Caco-2 (cell line): ENCODE results near the gene PDLIM1. TPM values are rescaled to one million over a fixed set of nuclear protein-coding genes. Genes with fewer than 3 reads are reported as not detected.
A peak's percentile ranks its signal among the peaks of the same experiment; 100 is the strongest.

ENCODE experiments used
- BruUV-seq: library from RNA; stranded (reverse); fragments of 400-500 nt; replicated peaks from 2 replicates; lab custom pipeline; 2021; lab: Mats Ljungman, UMichigan
- CTCF ChIA-PET: fragments of 300-600 bp; sonication (Branson Sonifier 250); formaldehyde crosslinking; loops from one replicate; lab custom pipeline; 2022; ENCODE audit warnings: antibody characterized with exemption; lab: Charles Lee
- POLR2A ChIA-PET: fragments of 300-600 bp; sonication (Branson Sonifier 250); formaldehyde crosslinking; loops from one replicate; lab custom pipeline; 2022; ENCODE audit warnings: antibody characterized with exemption; lab: Charles Lee
- DNase-seq, 2 experiments: peaks; one replicate each; pipeline versions ENCODE4 v3.0.0 to v3.0.0-alpha.2; 2020 to 2022
- H3K27me3 ChIP-seq: replicated peaks from 2 replicates; pipeline ENCODE4 v1.6.0; 2011; ENCODE audit warnings: low read length; ENCODE audit not compliant: control insufficient read depth, insufficient read depth
- H3K36me3 ChIP-seq: 2 replicates; pipeline ENCODE4 v1.5.1; 2011; ENCODE audit warnings: low read length; ENCODE audit not compliant: control insufficient read depth, insufficient read depth
- H3K4me1 ChIP-seq: fragments of 250-450 bp; sonication (Bioruptor Pico); 2 replicates; pipeline ENCODE4 v1.5.1; 2020; ENCODE audit warnings: mild to moderate bottlenecking
- H3K4me3 ChIP-seq: 2 replicates; pipeline ENCODE4 v1.5.1; 2011; ENCODE audit warnings: low read depth, mild to moderate bottlenecking, control low read depth, low read length
- H3K9me3 ChIP-seq: fragments of 250-450 bp; sonication (Bioruptor Pico); 2 replicates; pipeline ENCODE4 v1.5.1; 2020; ENCODE audit warnings: mild to moderate bottlenecking, moderate library complexity
- H3K27ac Mint-ChIP-seq: one replicate; pipeline ENCODE4 v1.8.0; 2022; ENCODE audit warnings: mixed read lengths; ENCODE audit not compliant: unreplicated experiment
- H3K27me3 Mint-ChIP-seq: one replicate; pipeline ENCODE4 v1.8.0; 2022; ENCODE audit warnings: mixed read lengths; ENCODE audit not compliant: insufficient read depth, unreplicated experiment
- H3K36me3 Mint-ChIP-seq: one replicate; pipeline ENCODE4 v1.8.0; 2022; ENCODE audit warnings: mild to moderate bottlenecking, mixed read lengths; ENCODE audit not compliant: insufficient read depth, unreplicated experiment
- H3K4me1 Mint-ChIP-seq: one replicate; pipeline ENCODE4 v1.8.0; 2022; ENCODE audit warnings: low read depth, mixed read lengths; ENCODE audit not compliant: unreplicated experiment
- H3K4me3 Mint-ChIP-seq: one replicate; pipeline ENCODE4 v1.8.0; 2022; ENCODE audit warnings: mild to moderate bottlenecking, moderate library complexity, mixed read lengths; ENCODE audit not compliant: unreplicated experiment
- H3K9me3 Mint-ChIP-seq: one replicate; pipeline ENCODE4 v1.8.0; 2022; ENCODE audit warnings: mixed read lengths; ENCODE audit not compliant: unreplicated experiment
- intact Hi-C: fragments of 100-400 bp; cut with micrococcal nuclease; formaldehyde crosslinking; loops from one replicate; pipeline ENCODE4 v1.10.0; 2022; ENCODE audit not compliant: unreplicated experiment
- total RNA-seq: library from RNA; stranded (reverse); gene quantifications from 2 replicates; pipeline ENCODE4 v1.2.3, GENCODE V29; 2022
- TF ChIP-seq, protein P1 (sequence below), 2 experiments: fragments of 200-600 bp in 1 of 2; IDR thresholded peaks; 1 replicate in 1 of 2; 2 replicates in 1 of 2; pipeline versions ENCODE4 v1.5.1 to v1.8.0; 2011 to 2022; ENCODE audit warnings: antibody characterized with exemption in 1 of 2, control low read depth in 1 of 2, inconsistent platforms in 1 of 2, low read depth in 1 of 2, low read length in 1 of 2, mild to moderate bottlenecking in 1 of 2, moderate library complexity in 1 of 2; ENCODE audit not compliant: insufficient read depth in 1 of 2, severe bottlenecking in 1 of 2, unreplicated experiment in 1 of 2

PDLIM1 gene
- total RNA-seq, 1 experiment from 2014 or later: 506 TPM

DNA sequence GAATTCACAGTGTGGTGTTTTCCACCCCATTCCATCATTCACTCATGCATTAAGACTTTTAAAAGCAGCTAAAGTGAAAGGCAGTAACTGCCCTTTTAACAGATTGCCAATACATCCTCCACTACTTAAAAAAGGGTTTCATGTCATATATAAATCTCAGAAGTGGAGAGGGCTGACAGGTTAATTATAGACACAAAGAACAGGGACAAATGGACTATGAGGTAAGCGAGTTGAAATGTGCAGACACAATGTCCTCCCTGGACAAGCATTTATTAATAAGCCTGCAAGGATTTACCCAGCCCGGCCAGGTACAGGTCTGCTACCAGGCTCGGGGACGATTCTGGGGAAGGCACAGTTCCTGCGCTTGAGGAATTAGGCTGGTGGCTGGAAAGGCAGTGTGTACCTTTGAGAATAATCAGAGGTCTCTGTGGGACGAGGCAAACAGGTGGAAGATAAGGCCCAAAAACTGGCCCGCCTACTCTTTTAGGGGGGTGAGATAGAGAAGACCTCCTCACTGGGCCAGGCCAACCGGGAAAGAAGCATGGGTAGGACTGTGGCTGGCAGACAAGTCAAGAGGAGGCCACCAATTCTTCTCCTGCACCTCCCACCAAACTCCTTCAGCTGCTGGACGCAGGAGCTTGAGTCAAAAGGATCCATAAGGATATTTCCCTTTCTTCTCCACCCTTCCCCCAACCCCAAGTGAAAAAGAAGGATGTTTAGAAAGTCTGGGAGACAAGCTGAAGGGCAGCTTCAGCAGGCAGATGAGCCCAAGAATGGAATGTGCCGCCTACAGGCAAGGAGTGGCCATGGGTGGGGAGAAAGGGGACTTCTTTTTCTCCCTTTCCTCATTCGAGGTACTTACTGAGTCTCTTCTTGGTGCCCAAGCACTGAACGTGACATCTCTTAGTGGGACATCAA lies 1.5 kb downstream of the PDLIM1 start:
- Histone ChIP-seq H3K4me1 (peaks cover 57% of the 10 kb centered on the region), H3K4me3 (peak overlapping the region; percentile 89), H3K36me3 (no peaks in the 10 kb centered on the region; the same call in 1 of the 2 replicates), H3K9me3 (no peaks in the 10 kb centered on the region), H3K27me3 (no peaks in the 10 kb centered on the region)
- peak; percentile 77 to 81 for DNase-seq
- CTCF ChIA-PET: interaction anchor here (0.5 to 2.4 kb wide), 5 partner anchors 13 to 74 kb away, joined by 3 to 8 read pairs (median 6); no protein-coding TSS in a partner anchor
- peak overlapping the region; percentile 87 for H3K27ac Mint-ChIP-seq
- H3K27me3 Mint-ChIP-seq: no peaks in the 10 kb centered on the region
- POLR2A ChIA-PET: interaction anchor here (0.6 to 1.4 kb wide), 5 partner anchors 11 to 346 kb away, joined by 3 to 12 read pairs (median 4); no protein-coding TSS in a partner anchor
- H3K4me3 Mint-ChIP-seq: peak overlapping the region; percentile 82
- no peaks in the 10 kb centered on the region for H3K9me3 Mint-ChIP-seq
- peaks cover 31% of the 10 kb centered on the region for H3K4me1 Mint-ChIP-seq
- TF ChIP-seq, protein P1, sequence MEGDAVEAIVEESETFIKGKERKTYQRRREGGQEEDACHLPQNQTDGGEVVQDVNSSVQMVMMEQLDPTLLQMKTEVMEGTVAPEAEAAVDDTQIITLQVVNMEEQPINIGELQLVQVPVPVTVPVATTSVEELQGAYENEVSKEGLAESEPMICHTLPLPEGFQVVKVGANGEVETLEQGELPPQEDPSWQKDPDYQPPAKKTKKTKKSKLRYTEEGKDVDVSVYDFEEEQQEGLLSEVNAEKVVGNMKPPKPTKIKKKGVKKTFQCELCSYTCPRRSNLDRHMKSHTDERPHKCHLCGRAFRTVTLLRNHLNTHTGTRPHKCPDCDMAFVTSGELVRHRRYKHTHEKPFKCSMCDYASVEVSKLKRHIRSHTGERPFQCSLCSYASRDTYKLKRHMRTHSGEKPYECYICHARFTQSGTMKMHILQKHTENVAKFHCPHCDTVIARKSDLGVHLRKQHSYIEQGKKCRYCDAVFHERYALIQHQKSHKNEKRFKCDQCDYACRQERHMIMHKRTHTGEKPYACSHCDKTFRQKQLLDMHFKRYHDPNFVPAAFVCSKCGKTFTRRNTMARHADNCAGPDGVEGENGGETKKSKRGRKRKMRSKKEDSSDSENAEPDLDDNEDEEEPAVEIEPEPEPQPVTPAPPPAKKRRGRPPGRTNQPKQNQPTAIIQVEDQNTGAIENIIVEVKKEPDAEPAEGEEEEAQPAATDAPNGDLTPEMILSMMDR (IDR thresholded peaks at IDR 0.05; ENCODE audit: insufficient read depth in 1 of 2, low read depth in 1 of 2, low read length in 1 of 2, severe bottlenecking in 1 of 2, unreplicated experiment in 1 of 2): peak; percentile 21 to 59
- BruUV-seq: no TSS peak
- H3K36me3 Mint-ChIP-seq: peaks cover 58% of the 10 kb centered on the region
- intact Hi-C loops: loop anchor here (1.0 to 2.0 kb wide), 4 partner anchors 16 to 74 kb away; no protein-coding TSS in a partner anchor

DNA sequence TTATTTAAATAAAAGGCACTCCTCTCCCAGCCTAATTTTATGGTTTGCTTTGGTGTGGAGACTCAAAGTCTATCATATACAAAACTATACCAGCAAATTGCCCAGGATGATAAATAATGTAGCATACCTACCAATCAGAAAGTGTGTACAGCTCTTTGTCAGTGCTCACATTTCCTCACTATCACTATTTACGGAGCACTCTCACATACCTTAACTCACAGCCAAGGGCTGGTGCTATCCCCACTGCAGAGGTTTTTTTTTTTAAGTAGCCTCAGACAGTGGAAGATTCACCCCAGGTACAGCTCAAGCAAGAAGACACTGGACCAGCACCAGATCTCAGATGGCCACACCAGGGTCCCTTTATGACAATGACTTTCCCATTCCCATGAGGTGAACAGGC lies 2.5 kb downstream of the PDLIM1 start:
- POLR2A ChIA-PET: interaction anchor here (1.4 kb wide), 1 partner anchor 14 kb away, joined by 12 read pairs; no protein-coding TSS in a partner anchor
- peak overlapping the region; percentile 89; the same call in 1 of the 2 replicates for H3K4me3 ChIP-seq
- peak overlapping the region; percentile 82 for H3K4me3 Mint-ChIP-seq
- H3K36me3 Mint-ChIP-seq: peaks cover 67% of the 10 kb centered on the region
- H3K9me3 Mint-ChIP-seq: no peaks in the 10 kb centered on the region
- no peaks in the 10 kb centered on the region for H3K27me3 ChIP-seq
- no TSS peak for BruUV-seq
- DNase-seq: no peak
- H3K4me1 ChIP-seq: peaks cover 63% of the 10 kb centered on the region
- H3K36me3 ChIP-seq: no peaks in the 10 kb centered on the region; the same call in 1 of the 2 replicates
- H3K27me3 Mint-ChIP-seq: no peaks in the 10 kb centered on the region
- no peaks in the 10 kb centered on the region for H3K9me3 ChIP-seq
- TF ChIP-seq, protein P1 (IDR thresholded peaks at IDR 0.05; ENCODE audit: insufficient read depth in 1 of 2, low read depth in 1 of 2, low read length in 1 of 2, severe bottlenecking in 1 of 2, unreplicated experiment in 1 of 2): no peak
- peaks cover 40% of the 10 kb centered on the region for H3K4me1 Mint-ChIP-seq
- intact Hi-C loops: loop anchor here (2.0 kb wide), 1 partner anchor 74 kb away; no protein-coding TSS in a partner anchor
- H3K27ac Mint-ChIP-seq: peak overlapping the region; percentile 55
- CTCF ChIA-PET: interaction anchor here (1.0 to 2.4 kb wide), 3 partner anchors 23 to 75 kb away, joined by 4 to 8 read pairs (median 4); no protein-coding TSS in a partner anchor

DNA sequence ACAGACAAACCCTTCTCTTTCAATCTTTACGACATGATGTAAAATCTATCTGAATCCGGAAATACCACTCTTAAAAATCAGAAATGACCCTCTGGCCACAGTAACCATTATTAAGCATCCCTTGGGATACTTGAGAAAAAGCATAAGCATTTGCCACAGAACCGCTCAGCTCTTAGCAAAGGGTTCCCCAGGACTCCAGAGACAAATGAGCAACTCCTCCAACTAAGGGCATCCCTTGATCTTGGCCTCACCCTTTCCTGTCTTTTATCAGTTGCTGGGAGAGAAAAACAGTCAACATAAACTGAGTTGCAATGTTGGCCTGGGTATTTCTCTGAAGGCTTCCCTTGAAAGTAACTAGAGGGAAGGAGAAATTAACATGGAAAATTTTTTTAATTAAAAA lies 3.5 kb downstream of the PDLIM1 start:
- Histone ChIP-seq H3K4me3 (no peak overlapping the region), H3K9me3 (no peaks in the 10 kb centered on the region), H3K4me1 (peaks cover 73% of the 10 kb centered on the region), H3K36me3 (no peaks in the 10 kb centered on the region; the same call in 1 of the 2 replicates), H3K27me3 (no peaks in the 10 kb centered on the region)
- H3K27ac Mint-ChIP-seq: peak overlapping the region; percentile 3
- H3K36me3 Mint-ChIP-seq: peaks cover 74% of the 10 kb centered on the region
- H3K4me3 Mint-ChIP-seq: peak overlapping the region; percentile 82
- peaks cover 40% of the 10 kb centered on the region for H3K4me1 Mint-ChIP-seq
- no peaks in the 10 kb centered on the region for H3K9me3 Mint-ChIP-seq
- POLR2A ChIA-PET: no interaction called here
- CTCF ChIA-PET: interaction anchor here (0.6 to 1.1 kb wide), 3 partner anchors 40 to 152 kb away, joined by 3 to 4 read pairs (median 3); no protein-coding TSS in a partner anchor
- intact Hi-C loops: no loop called here
- BruUV-seq: no TSS peak
- TF ChIP-seq, protein P1 (IDR thresholded peaks at IDR 0.05; ENCODE audit: insufficient read depth in 1 of 2, low read depth in 1 of 2, low read length in 1 of 2, severe bottlenecking in 1 of 2, unreplicated experiment in 1 of 2): no peak
- no peak for DNase-seq
- H3K27me3 Mint-ChIP-seq: no peaks in the 10 kb centered on the region
